Measurements from ENCODE around the gene LTB4R2.

Gene LTB4R2

DNA sequence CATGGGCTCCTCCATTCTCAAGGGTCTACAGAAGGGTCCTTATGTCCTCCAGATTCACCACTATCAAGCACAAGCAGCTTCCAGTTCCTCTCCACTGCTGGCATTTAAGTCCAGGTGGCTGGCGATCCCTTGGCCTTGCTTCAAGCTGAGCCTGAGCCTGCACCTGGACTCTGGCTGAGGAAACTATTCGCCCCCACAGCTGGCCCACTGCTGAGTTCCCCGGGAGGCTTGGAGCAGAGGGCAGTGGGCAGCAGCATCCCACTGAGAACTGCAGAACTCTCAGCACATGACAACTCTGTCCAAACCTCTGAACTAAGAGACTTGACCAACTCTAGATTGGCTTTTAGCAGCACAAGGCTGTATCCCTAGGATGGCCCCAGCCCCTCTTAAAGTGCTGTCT is 27.2 kb upstream of the LTB4R2 start:
- Histone ChIP-seq H3K4me3 (no peak overlapping the region), H3K27ac (no peak overlapping the region)
- no peak for DNase-seq (ENCODE audit: low spot score)
- TF ChIP-seq, protein P1, sequence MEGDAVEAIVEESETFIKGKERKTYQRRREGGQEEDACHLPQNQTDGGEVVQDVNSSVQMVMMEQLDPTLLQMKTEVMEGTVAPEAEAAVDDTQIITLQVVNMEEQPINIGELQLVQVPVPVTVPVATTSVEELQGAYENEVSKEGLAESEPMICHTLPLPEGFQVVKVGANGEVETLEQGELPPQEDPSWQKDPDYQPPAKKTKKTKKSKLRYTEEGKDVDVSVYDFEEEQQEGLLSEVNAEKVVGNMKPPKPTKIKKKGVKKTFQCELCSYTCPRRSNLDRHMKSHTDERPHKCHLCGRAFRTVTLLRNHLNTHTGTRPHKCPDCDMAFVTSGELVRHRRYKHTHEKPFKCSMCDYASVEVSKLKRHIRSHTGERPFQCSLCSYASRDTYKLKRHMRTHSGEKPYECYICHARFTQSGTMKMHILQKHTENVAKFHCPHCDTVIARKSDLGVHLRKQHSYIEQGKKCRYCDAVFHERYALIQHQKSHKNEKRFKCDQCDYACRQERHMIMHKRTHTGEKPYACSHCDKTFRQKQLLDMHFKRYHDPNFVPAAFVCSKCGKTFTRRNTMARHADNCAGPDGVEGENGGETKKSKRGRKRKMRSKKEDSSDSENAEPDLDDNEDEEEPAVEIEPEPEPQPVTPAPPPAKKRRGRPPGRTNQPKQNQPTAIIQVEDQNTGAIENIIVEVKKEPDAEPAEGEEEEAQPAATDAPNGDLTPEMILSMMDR (IDR thresholded peaks at IDR 0.05), result no peak

DNA sequence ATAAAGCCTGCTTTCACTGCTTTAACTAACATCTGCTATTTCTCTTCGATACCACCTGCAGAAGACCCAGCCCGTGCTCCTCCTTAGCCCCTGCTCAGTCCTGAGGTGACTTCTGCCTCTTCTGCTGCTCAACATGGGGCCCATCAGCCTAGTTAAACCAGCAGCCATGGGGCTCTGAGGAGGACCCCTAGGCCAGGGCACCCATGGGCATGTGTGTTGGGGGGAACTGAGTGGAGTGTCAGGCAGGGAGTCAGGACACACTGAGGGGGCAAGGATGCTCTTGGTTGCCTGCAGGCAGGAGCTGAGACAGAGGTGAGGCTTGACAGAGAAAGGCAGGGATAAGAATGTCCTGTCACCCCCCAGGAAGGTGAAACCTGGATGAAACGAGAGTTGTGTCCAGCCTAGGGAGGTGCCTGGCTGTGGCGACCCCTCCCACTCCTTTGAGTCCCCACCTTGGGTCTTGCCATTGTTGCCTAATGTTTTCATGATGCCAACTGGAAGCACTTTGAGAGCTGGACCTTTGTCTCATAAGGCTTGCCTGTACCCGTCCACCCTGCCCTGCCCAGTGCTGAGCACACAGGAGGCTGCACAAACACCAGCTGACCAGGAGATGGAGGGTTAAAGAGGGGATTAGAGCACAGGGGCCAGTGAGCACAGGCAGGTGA is 26.0 kb upstream of the LTB4R2 start:
- Histone ChIP-seq H3K4me3 (no peak overlapping the region), H3K27ac (no peak overlapping the region)
- TF ChIP-seq, protein P1 (IDR thresholded peaks at IDR 0.05), result no peak
- no peak for DNase-seq (ENCODE audit: low spot score)

DNA sequence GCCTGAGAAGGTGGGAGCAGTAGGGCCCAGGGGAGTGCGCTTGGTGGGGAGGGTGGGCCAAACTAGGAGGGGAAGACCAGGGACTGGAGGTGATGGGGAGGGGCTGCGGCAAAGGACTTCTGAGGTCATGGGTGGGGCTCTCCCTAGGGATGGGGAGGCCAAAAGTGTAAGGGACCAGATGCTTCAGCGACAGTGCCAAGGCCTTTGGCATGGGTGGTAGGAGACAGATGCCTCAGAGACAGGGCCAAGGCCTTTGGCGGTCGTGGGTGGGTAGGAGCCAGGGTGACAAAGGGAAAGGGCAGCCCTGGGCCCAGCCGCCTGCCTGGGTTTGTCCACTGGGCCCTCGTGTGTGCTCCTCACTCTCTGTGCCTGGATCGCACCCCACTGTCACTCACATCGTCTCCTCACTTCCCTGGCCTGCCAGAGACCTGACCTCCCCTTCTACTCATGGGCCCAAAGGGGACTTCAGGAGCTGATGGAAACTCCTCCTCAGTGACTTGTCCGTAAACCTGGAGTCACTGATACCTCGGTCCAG is 25.4 kb upstream of the LTB4R2 start:
- H3K27ac ChIP-seq, result no peak overlapping the region
- TF ChIP-seq, protein P1 (IDR thresholded peaks at IDR 0.05), result no peak
- no peak for DNase-seq (ENCODE audit: low spot score)
- no peak overlapping the region for H3K4me3 ChIP-seq

DNA sequence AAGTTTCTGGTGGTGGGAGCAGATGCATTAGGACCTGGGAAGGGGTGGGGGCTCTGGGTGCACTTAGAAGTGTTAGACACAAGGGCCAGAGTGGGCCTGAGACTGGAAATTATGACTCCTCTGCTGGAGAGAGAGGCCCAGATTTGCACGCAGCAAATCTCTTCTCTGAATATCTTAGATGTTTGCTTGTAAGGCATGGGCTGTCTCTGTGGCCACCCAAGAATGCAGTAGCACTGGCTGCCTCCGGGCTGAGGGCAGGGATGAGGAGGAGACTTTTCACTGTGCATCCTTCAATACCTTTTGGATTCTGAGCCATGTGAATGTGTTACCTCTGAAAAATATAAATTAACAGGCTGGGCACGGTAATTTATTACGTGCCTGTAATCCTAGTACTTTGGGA is 24.6 kb upstream of the LTB4R2 start:
- no peak for DNase-seq (ENCODE audit: low spot score)
- TF ChIP-seq, protein P1 (IDR thresholded peaks at IDR 0.05), result no peak
- H3K27ac ChIP-seq, result no peak overlapping the region
- no peak overlapping the region for H3K4me3 ChIP-seq

DNA sequence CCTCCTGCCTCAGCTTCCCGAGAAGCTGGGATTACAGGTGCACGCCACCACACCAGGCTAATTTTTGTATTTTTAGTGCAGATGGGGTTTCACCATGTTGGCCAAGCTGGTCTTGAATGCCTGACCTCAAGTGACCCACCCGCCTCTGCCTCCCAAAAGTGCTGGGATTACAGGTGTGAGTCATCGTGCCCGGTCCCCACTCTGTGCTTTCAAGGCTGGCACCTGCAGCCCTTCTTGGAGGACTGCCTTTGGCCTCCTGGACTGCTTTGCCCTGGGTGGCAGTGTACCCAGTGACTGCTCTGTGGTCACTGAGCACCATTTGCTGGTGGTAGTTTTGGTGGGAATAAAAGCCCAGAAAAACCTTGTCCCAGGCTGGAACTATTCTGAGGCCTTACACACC is 22.9 kb upstream of the LTB4R2 start:
- TF ChIP-seq, protein P1 (IDR thresholded peaks at IDR 0.05), result no peak
- Histone ChIP-seq H3K4me3 (no peak overlapping the region), H3K27ac (no peak overlapping the region)
- no peak for DNase-seq (ENCODE audit: low spot score)

DNA sequence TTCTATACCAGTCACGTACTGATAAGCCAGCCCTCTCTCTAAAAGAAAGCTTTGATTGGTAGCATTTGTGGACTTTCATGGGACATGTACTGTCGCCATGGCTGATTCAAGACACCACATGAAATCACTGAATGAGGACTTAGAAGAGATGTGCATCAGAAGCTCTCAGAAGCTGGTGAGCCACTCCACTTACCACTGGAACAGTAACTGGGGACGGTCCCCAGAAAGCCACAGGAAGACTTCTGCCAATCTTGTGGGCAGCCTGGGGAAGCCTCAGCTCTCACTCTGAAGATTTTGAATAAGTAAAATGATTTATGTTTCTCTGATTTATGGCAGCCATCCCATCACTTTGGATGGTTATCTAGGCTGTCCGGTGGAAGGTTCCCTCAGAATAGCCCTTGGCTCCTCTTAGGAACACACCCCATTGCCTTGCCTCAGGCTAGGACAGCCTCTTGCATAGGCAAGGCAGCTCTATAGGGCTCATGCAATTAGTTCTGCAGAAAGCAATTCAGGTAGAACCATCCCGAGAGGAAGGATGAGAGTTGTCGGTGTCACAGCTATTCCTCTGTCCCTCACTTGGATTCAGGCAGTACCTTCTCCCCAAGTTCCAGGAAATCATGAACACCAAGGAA is 20.2 kb upstream of the LTB4R2 start:
- H3K4me3 ChIP-seq, result no peak overlapping the region
- TF ChIP-seq, protein P1 (IDR thresholded peaks at IDR 0.05), result no peak
- no peak for DNase-seq (ENCODE audit: low spot score)
- no peak overlapping the region for H3K27ac ChIP-seq

DNA sequence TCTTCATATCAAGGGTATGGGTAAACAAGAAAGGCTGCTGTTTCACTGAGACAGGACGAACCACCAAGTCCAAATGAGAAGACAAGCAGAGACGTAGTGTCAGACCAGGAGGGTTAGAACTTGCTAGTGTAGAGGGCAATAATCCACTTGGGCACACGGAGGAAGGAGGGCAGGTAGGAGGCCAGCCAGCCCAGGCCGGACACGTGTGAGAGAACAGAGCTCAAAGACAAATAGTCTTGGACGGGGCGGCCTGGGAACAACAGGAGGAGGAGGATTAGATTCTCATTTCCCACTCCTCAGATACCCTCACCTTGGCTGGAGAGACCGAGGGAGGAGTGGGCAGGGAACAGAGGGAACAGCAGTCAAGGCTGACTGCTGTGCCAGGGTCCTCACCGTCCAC is 19.2 kb upstream of the LTB4R2 start:
- Histone ChIP-seq H3K27ac (no peak overlapping the region), H3K4me3 (no peak overlapping the region)
- no peak for DNase-seq (ENCODE audit: low spot score)
- TF ChIP-seq, protein P1 (IDR thresholded peaks at IDR 0.05), result no peak

All from coronary artery (tissue), 2 donors.